Stimulated activated CD4-positive, alpha-beta T cell treated with anti-CD3 and anti-CD28 coated beads, Interleukin-12 subunit alpha, Interleukin-12 subunit beta, amount 100 ng/mL, for 24 hours (primary cell): ENCODE data around the gene DUSP9.

Source experiments
- DNase-seq, 2 experiments: peaks; one replicate each; pipeline ENCODE4 v3.0.0-alpha.2; 2020; ENCODE audit warnings: low read depth in 2 of 2

Gene DUSP9

GRCh38 chrX:153635788-153636668 lies 11.0 kb upstream of the DUSP9 start:
- no peak for DNase-seq

DNA sequence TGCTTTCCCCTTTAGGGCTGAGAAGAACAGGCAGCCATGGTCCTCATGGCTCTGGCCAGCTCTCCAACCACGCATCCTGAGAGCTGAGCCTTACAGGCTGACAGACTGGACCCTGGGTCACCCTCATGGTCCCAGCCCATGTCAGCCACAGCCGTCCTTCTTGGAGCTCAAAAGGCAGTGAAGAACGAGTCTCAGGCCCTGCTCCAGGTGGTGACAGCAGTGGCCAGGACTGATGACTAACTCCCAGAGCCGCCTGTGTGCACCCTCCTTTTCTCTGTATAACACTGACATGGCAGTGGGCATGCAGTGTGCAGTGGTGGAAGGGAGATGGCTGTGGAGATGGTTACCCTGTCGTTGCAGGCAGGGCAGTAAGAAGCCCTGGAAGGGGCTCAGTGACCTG lies 10.3 kb upstream of the DUSP9 start:
- DNase-seq: no peak

DNA sequence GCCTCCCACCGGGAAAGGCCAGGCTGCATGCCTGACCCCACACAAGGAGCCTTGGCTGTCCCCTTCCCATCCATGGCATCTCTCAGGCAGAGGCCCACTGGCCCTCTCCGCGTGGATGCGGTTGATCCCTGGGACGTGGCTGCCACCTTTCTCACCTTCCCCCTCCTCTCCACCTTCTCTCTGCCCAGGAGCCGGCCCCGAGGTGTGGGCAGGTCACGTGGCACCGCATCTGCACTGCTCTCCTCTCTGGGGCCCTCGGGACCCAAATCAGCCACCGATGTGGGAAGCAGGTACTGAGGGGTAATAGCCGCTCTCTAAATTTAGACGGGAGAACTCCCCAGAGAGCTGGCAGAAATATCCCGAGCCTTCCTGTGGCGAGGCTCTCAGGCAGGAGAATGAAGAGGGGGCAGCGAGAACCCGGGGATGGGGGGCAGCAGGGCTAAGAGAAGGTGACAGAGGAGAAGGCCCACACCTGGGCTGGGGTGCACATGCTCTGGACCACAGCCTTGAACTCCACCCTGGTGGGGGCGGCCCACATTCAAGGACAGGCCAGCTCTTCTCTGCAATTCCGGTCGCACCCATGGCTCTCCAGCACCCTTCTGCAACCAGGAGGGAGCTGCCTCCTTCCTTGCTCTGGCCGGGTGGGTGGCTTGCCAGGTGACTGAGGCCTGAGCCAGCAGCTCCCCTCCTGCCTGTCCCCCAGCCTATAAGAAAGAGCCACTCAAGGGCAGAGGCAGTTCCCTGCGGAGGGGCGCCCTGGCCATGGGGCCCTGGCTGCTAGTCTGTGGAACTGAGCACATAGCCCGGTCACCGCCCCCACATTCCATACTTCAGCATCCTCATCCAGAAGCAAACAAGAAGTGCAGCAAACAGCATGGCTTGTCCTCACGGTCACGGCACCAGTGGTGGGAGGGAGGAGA lies 9.6 kb upstream of the DUSP9 start:
- DNase-seq: no peak

- no peak for DNase-seq
Measured at GRCh38 chrX:153638041-153638371, 9.0 kb upstream of the DUSP9 start.

GRCh38 chrX:153638436-153639176 lies 8.4 kb upstream of the DUSP9 start:
- DNase-seq: no peak

DNA sequence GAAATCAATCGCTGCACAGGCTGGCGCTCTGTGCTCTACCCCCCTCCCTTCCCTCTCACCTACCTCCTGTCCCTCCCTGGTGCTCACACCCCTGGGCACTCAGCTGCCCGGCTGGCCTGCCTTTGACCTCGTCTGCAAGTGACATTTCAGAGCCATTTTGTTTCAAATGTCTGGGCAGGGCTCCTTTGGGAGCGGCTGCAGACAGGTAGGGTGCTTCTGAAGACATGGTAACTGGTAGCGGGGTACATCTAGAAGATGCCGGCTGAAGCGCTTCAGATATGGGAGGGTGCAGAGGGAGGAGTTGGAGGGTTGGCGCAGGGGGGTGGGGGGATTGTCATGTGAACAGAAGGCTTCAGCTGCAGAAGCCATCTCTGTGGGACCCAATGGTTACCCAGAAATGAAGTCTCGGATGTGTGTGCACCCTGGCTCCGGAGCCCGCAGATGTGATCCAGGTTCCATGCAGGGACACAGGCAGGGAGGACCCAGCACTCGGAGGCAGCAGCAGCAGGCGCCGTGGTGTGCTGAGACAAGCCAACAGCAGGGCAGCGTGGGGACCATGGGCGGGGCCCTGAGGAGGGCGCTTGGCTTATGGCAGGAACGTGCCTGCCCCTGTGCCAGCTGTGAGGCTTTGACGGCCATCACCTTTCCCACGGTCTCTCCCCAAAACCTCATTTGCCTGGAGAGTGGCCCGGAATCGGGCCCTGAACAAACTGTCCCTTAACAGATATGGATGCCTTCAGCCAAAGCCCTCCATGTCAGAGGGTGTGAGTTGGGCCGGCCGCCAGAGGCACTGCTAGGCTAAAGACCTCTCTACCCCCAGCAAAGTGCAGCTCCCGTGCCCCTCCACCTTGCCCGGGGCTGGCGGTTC lies 7.6 kb upstream of the DUSP9 start:
- no peak for DNase-seq

DNA sequence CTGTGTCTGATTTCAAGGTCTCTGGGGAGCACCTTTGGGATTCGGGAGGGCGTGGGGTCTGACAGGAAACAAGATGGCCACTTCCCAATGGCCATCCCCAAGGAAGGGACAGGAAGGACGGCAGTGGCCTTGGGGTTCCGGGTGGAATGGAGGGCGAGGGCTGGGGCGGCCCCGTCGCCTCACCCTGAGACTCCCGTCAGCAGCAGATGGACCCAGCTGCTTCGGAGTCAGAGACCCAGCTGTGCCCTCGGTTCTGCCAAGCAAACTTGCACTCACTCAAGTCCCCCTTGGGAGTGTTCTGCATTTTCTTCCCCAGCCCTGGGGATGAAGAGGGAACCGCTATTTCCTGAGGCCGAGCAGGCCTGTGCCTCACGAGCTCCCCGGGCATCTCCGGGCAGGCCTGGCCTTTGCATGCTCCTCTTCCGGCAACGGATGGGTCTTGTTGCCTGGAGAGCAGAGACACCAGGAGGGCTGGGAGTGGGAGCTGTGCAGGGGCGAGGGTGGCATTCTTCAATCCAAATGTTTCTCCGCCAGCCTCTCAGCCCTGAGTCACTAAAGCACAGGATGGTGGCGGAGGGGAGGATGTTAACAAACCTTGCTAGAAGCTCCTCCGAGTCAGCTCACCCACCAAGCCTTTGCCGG lies 6.8 kb upstream of the DUSP9 start:
- DNase-seq: no peak

DNA sequence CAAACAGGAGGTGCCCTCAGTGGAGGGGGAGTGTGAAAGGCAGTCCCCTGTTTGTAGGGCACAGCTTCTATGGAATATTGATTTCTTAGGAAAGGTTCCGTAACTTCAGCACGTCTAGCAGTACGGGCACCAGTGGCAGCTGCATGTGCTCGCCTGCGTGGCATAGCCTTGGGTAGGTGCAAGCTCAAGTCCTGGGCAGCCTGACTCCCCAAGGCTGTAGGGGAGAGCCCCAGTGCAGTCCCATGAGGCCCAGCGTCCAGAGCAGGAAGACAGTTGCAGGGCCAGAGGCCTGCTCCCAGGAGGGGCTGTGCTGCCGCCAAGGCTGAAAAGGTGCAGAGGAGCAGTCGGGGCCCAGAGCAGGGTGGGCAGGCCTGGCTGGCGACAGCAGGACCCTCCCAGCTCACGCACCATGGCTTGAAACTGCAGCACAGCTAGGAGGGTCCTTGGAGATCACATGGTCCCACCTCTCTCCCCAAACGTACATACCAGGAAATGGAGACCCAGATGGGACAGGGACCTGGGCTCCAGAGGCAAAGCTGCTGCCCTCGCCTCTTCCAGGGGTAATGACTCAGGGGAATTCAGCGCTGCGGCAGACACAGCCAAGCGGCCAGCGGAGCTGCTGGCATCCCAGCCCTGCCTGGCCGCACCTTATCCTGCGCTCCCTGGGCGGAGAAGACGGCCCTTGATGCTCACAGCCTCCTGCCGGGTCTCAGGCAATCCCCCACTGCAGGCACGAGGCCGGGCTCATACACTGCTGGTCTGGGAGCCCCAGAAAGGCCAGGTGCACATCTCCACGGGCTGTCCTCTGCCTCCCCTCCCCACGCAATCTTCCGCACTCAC lies 6.0 kb upstream of the DUSP9 start:
- no peak for DNase-seq

DNA sequence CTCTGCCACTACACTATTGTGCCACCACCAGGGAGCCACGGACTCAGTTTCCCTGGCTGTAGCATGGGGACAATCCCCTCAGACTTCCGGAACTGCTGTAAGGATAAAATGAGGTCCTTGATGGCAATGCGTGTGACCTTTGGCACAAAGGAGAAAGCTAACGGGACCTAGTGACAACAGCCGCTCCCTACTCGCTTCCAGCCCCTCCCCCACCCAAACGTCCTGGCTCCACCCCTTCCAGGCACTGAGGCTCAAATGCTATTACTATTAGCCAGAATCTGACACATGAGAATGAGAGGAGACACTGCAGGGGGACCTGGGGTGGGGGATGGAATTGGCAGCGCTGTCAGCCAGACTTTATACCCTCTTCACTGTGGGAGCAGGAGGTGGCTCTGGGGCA lies 5.4 kb upstream of the DUSP9 start:
- no peak for DNase-seq

- no peak for DNase-seq
Measured at GRCh38 chrX:153642051-153642654, 4.8 kb upstream of the DUSP9 start.

GRCh38 chrX:153642655-153643430 lies 4.2 kb upstream of the DUSP9 start:
- no peak for DNase-seq

- no peak for DNase-seq
Measured at GRCh38 chrX:153643431-153644351, 3.3 kb upstream of the DUSP9 start.

DNA sequence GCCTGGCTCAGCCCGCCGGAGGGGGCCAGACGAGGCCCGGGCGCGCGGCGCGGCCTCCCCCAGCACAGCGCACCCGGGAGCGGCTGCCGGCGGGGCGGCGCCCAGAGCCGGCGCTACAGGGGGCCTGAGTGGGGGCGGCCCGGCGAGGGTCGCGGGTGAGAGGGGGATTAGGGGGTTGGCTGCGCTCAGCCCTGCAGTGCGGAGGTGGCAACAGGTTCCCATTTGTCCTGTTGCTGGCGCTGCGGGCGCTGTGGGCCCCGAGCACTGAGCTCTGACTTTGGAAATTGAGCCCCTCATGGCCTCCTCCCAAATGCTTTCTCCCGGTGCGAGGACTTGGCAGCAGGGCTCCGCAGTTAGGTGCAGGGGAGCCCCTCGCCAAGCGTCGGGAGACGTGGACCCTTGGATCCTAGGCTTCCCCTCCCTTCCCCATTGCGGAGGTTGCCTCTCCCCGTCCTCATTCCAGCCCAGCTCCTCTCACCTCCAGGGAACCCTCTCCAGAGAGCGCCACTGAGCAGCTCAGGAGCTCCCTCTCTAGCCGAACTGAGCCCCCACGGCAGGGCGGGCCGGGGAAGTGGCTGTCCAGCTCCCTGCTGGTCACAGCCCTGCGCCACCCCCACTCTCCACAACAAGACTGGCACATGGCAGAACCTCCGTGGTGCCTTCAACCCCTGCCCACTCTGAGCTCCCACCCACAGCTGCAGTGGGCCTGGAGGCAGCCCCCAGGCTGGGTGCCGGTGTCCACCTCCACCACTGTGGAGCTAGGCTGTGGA lies 2.5 kb upstream of the DUSP9 start:
- no peak for DNase-seq

GRCh38 chrX:153645151-153645550 lies 1.9 kb upstream of the DUSP9 start:
- no peak for DNase-seq

DNA sequence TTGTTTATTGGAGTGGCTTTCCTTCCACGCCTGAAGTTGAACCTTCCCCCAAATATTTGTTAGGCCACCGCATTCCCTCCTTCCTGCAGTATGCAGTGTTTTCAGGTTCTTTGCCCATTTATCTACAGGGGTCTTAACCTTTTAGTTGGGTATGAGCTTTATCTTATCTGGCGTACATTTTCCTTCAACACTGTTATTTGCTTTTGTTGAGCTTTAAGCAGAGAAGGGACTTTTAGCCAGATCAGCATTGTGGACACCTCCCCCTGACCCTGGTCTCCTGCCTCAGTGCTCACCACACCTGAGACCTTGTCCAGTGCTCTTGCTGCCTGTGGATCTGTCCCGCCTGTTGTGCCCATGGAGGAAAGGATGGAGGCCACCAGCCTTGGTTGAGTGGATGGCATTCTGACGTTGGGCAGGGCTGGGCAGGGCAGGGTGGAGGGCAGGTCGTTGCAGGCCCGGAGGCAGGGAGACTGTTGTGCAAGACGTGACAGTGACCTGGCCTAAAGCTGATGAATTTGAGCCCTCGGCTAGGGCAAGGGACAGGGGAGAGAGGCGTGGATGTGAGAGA lies 998 bp upstream of the DUSP9 start:
- no peak for DNase-seq
